Loucy (cell line): Measurements from ENCODE around the gene MLST8.

ENCODE experiments used
- EZH2phosphoT487 ChIP-seq: fragments of 200-600 bp; IDR thresholded peaks from 2 replicates; pipeline ENCODE4 v1.6.1; 2018; ENCODE audit warnings: antibody characterized with exemption, mild to moderate bottlenecking, moderate library complexity, borderline replicate concordance
- TF ChIP-seq, protein P1 (sequence below): fragments of 200-600 bp; sonication (generic); conservative IDR thresholded peaks from 2 replicates; pipeline ENCODE4 v1.5.1; 2014; ENCODE audit warnings: mild to moderate bottlenecking, antibody characterized with exemption, low read length

DNA sequence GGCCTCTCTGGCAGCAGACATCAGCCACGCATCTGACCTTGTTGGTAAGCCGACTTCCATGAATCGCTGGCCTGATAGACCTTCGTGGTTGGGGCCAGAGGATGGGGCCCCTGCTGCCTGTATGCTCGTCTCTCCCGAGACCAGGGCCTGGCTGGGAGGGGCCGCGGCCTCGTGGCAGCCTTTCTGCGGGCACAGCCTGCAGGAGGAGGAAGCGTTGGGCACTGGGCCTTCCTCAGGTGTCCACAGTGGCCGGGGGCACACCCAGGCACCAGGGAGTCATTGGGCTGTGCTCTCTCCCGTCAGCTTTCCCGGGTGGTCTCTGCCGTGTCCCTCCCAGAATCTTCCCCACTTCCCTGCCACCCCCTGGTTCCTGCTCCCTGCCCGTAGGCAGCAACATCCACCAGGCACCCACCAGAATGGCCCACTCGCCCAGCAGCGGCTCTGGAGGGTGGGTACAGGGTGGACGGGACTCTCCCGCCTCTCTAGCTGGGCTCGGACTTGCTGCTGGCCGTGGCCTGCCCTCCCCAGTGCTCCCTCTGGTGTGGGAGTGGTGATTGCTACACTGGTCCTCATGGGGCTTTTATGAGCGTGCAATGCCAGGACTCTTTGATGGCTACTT is 24.5 kb downstream of the MLST8 start:
- TF ChIP-seq, protein P1, sequence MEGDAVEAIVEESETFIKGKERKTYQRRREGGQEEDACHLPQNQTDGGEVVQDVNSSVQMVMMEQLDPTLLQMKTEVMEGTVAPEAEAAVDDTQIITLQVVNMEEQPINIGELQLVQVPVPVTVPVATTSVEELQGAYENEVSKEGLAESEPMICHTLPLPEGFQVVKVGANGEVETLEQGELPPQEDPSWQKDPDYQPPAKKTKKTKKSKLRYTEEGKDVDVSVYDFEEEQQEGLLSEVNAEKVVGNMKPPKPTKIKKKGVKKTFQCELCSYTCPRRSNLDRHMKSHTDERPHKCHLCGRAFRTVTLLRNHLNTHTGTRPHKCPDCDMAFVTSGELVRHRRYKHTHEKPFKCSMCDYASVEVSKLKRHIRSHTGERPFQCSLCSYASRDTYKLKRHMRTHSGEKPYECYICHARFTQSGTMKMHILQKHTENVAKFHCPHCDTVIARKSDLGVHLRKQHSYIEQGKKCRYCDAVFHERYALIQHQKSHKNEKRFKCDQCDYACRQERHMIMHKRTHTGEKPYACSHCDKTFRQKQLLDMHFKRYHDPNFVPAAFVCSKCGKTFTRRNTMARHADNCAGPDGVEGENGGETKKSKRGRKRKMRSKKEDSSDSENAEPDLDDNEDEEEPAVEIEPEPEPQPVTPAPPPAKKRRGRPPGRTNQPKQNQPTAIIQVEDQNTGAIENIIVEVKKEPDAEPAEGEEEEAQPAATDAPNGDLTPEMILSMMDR: no peak
- TF ChIP-seq EZH2phosphoT487: no peak
